HEK293T (cell line): ENCODE data around the gene GRK4.
"Not testable (repeated sequence)": the region's sequence is repeated elsewhere in the genome, so short reads cannot be mapped to it uniquely, and the experiment has no call there.

Experiments
- CTCF ChIA-PET: fragments of 350-600 bp; formaldehyde crosslinking; extraction: SDS; loops from one replicate; lab custom pipeline; 2021; ENCODE audit warnings: antibody characterized with exemption, inconsistent platforms; lab: Yijun Ruan, JAX
- POLR2A ChIA-PET: fragments of 350-600 bp; formaldehyde crosslinking; extraction: SDS; loops from one replicate; lab custom pipeline; 2020; ENCODE audit warnings: antibody characterized with exemption, inconsistent platforms; lab: Yijun Ruan, JAX
- DNase-seq: peaks from one replicate; pipeline ENCODE4 v3.0.0; 2012; ENCODE audit warnings: mixed read lengths; ENCODE audit errors: extremely low spot score
- ARNT ChIP-seq: fragments of 450-650 bp; IDR thresholded peaks from 2 replicates; pipeline ENCODE4 v1.6.1; 2017; ENCODE audit warnings: mild to moderate bottlenecking
- BHLHE40 ChIP-seq: fragments of 450-650 bp; IDR thresholded peaks from 2 replicates; pipeline ENCODE4 v1.6.1; 2016; ENCODE audit warnings: mild to moderate bottlenecking, moderate library complexity, borderline replicate concordance
- CTBP1 ChIP-seq: fragments of 450-650 bp; IDR thresholded peaks from 2 replicates; pipeline ENCODE4 v1.6.1; 2016; ENCODE audit warnings: borderline replicate concordance
- ELF4 ChIP-seq: fragments of 450-650 bp; IDR thresholded peaks from 2 replicates; pipeline ENCODE4 v1.6.1; 2017; ENCODE audit warnings: antibody characterized with exemption
- FOXA1 ChIP-seq: fragments of 450-650 bp; IDR thresholded peaks from 2 replicates; pipeline ENCODE4 v1.6.1; 2016; ENCODE audit warnings: mild to moderate bottlenecking
- FOXK2 ChIP-seq: fragments of 450-650 bp; IDR thresholded peaks from 2 replicates; pipeline ENCODE4 v1.6.1; 2016; ENCODE audit warnings: mild to moderate bottlenecking
- FOXM1 ChIP-seq: fragments of 450-650 bp; IDR thresholded peaks from 2 replicates; pipeline ENCODE4 v1.6.1; 2017; ENCODE audit warnings: mild to moderate bottlenecking, borderline replicate concordance
- HDGF ChIP-seq: fragments of 450-650 bp; IDR thresholded peaks from 2 replicates; pipeline ENCODE4 v1.6.1; 2017; ENCODE audit warnings: antibody characterized with exemption, borderline replicate concordance
- L3MBTL2 ChIP-seq: fragments of 450-650 bp; conservative IDR thresholded peaks from 2 replicates; pipeline ENCODE4 v1.6.1; 2016; ENCODE audit warnings: mild to moderate bottlenecking
- LEF1 ChIP-seq: fragments of 450-650 bp; IDR thresholded peaks from 2 replicates; pipeline ENCODE4 v1.6.1; 2017; ENCODE audit warnings: mild to moderate bottlenecking, borderline replicate concordance
- NFRKB ChIP-seq: fragments of 450-650 bp; IDR thresholded peaks from 2 replicates; pipeline ENCODE4 v1.6.1; 2016; ENCODE audit warnings: mild to moderate bottlenecking, moderate library complexity
- PKNOX1 ChIP-seq: fragments of 450-650 bp; IDR thresholded peaks from 2 replicates; pipeline ENCODE4 v1.6.1; 2016
- SP1 ChIP-seq: fragments of 450-650 bp; IDR thresholded peaks from 2 replicates; pipeline ENCODE4 v1.6.1; 2017
- SUZ12 ChIP-seq: fragments of 450-650 bp; IDR thresholded peaks from 2 replicates; pipeline ENCODE4 v1.6.1; 2016; ENCODE audit warnings: mild to moderate bottlenecking
- TARDBP ChIP-seq: fragments of 450-650 bp; IDR thresholded peaks from 2 replicates; pipeline ENCODE4 v1.6.1; 2016
- ZNF384 ChIP-seq: fragments of 450-650 bp; IDR thresholded peaks from 2 replicates; pipeline ENCODE4 v1.6.1; 2016

Gene GRK4

GRCh38 chr4:2968381-2968780 is 5.0 kb downstream of the GRK4 start:
- DNase-seq: no peak
- ChIA-PET CTCF (interaction anchor here (1.0 kb wide), 1 partner anchor 10 kb away, joined by 5 read pairs; no protein-coding TSS in a partner anchor), POLR2A (no interaction called here)
- no peak for TF ChIP-seq FOXK2
- no peak for TF ChIP-seq ZNF384
- TF ChIP-seq NFRKB: no peak

DNA sequence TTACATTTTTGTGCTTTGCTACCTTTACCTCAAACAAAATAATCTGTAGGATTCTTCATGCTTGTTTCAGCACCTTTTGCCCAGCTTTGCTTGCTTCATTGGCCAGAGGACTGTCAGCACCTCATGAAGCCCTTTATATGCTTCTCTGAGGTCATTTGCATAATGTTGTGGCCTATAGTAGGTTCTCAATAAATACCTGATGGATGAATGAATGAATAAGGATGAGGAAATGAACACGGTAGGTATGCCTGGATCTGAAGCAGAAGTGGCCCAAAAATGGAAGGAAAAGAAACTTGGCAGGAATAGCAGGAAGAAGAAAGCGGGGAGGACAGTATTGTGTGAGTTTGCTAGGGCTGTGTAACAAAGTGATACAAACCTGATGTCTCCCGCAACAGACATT is 7.9 kb downstream of the GRK4 start:
- CTCF ChIA-PET: no interaction called here

GRCh38 chr4:2977211-2978088 is 14.1 kb downstream of the GRK4 start:
- TF ChIP-seq TARDBP: no peak
- TF ChIP-seq HDGF: no peak
- TF ChIP-seq SUZ12: no peak
- TF ChIP-seq ZNF384: no peak
- no peak for TF ChIP-seq L3MBTL2
- TF ChIP-seq BHLHE40: no peak
- TF ChIP-seq CTBP1: no peak
- no peak for TF ChIP-seq LEF1
- TF ChIP-seq FOXK2: no peak
- TF ChIP-seq FOXA1: no peak
- TF ChIP-seq SP1: no peak
- TF ChIP-seq NFRKB: no peak
- TF ChIP-seq FOXM1: no peak
- CTCF ChIA-PET: interaction anchor here (0.6 to 1.5 kb wide), 12 partner anchors 9 to 213 kb away, joined by 3 to 10 read pairs (median 4); partner anchors contain the start of genes GRK4 and NOP14
- POLR2A ChIA-PET: interaction anchor here (1.2 to 1.9 kb wide), 2 partner anchors 14 to 15 kb away, joined by 3 to 8 read pairs; partner anchors contain the start of genes GRK4 and NOP14

More for the DNA sequence above, 7.9 kb downstream of the GRK4 start:
- POLR2A ChIA-PET: no interaction called here
- TF ChIP-seq SP1 (no peak), CTBP1 (no peak), HDGF (no peak), ARNT (no peak), SUZ12 (no peak), LEF1 (no peak)
- no peak for DNase-seq

DNA sequence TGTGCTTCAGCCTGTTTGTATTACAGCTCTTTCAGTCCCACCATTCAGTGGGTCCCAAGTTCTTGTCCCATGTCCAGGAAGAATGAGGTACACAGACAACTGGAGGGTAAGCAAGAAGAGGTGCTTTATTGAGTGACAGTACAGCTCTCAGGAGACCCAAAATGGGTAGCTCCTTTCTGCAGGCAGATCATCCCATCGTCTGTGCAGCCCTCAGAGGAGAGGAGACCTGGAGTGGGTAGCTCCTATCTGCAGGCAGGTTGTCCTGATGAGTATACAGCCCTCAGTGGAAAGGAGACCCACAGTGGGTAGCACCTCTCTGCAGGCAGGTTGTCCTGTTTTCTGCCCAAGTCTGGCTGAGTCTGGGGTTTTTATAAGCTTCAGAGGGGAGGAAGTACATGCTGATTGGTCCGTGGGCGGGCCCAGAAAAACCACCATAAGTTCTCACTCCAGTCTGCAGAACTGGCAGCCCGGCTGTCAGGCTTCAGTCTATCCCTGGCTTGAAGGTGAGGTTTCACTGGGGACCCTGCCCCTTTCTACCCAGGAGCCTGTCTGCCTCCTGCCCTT is 18.0 kb downstream of the GRK4 start:
- POLR2A ChIA-PET: interaction anchor here (1.9 kb wide), 1 partner anchor 18 kb away, joined by 6 read pairs; the partner anchor contains the start of genes GRK4 and NOP14
- CTCF ChIA-PET: interaction anchor here (1.3 kb wide), 1 partner anchor 55 kb away, joined by 3 read pairs; no protein-coding TSS in a partner anchor
- DNase-seq: no peak
- TF ChIP-seq NFRKB (no peak), FOXA1 (no peak), SUZ12 (no peak), HDGF (no peak), ARNT (no peak), FOXM1 (no peak), ELF4 (no peak), TARDBP (no peak), LEF1 (no peak), L3MBTL2 (no peak), SP1 (no peak), PKNOX1 (no peak), BHLHE40 (no peak), ZNF384 (no peak), CTBP1 (no peak), FOXK2 (no peak)

More at GRCh38 chr4:2977211-2978088, 14.1 kb downstream of the GRK4 start:
- no peak for DNase-seq

GRCh38 chr4:2982012-2982411 is 18.6 kb downstream of the GRK4 start:
- ChIA-PET CTCF (no interaction called here), POLR2A (no interaction called here)
- TF ChIP-seq FOXA1 (no peak), PKNOX1 (no peak), NFRKB (no peak), ZNF384 (no peak), SUZ12 (no peak), ARNT (no peak), SP1 (no peak), CTBP1 (no peak), BHLHE40 (no peak), TARDBP (no peak), FOXM1 (no peak), ELF4 (no peak), FOXK2 (no peak)
- no peak for DNase-seq

- DNase-seq, POLR2A ChIA-PET: not testable (repeated sequence)
- CTCF ChIA-PET: interaction anchor here (0.6 kb wide), 1 partner anchor 8 kb away, joined by 3 read pairs; no protein-coding TSS in a partner anchor
Measured at GRCh38 chr4:2983715-2984114, 20.3 kb downstream of the GRK4 start.

DNA sequence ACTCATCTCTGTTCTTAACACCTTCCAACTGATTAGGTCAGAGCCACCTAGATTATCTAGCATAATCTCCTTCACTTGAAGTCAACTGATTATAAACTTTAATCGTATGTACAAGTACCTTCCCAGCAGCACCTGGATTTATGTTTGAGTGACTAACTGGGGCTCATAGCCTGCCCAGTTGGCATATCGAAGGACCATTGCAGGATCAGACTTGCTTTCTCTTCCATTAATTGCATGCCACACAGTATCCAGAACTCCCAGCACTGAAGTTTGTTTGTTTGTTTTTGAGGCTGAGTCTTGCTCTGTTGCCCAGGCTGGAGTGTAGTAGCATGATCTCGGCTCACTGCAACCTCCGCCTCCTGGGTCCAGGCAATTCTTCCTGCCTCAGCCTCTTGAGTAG is 27.9 kb downstream of the GRK4 start:
- CTCF ChIA-PET: interaction anchor here (1.0 kb wide), 1 partner anchor 13 kb away, joined by 4 read pairs; no protein-coding TSS in a partner anchor
- DNase-seq: no peak
- TF ChIP-seq FOXA1: no peak
- no peak for TF ChIP-seq ARNT
- TF ChIP-seq HDGF: no peak
- no peak for TF ChIP-seq ZNF384
- TF ChIP-seq SP1: no peak
- no peak for TF ChIP-seq SUZ12
- TF ChIP-seq FOXK2: no peak
- no peak for TF ChIP-seq NFRKB
- TF ChIP-seq LEF1: no peak
- TF ChIP-seq TARDBP: no peak
- TF ChIP-seq ELF4: no peak
- TF ChIP-seq CTBP1: no peak
- no peak for TF ChIP-seq L3MBTL2
- no peak for TF ChIP-seq BHLHE40
- POLR2A ChIA-PET: no interaction called here
